ENCODE results near the gene SSR1. TPM values are rescaled to one million over a fixed set of nuclear protein-coding genes. Genes with fewer than 3 reads are reported as not detected.

Gene SSR1
- total RNA-seq, 2 donors from 2014 or later, result 118 to 136 TPM

DNA sequence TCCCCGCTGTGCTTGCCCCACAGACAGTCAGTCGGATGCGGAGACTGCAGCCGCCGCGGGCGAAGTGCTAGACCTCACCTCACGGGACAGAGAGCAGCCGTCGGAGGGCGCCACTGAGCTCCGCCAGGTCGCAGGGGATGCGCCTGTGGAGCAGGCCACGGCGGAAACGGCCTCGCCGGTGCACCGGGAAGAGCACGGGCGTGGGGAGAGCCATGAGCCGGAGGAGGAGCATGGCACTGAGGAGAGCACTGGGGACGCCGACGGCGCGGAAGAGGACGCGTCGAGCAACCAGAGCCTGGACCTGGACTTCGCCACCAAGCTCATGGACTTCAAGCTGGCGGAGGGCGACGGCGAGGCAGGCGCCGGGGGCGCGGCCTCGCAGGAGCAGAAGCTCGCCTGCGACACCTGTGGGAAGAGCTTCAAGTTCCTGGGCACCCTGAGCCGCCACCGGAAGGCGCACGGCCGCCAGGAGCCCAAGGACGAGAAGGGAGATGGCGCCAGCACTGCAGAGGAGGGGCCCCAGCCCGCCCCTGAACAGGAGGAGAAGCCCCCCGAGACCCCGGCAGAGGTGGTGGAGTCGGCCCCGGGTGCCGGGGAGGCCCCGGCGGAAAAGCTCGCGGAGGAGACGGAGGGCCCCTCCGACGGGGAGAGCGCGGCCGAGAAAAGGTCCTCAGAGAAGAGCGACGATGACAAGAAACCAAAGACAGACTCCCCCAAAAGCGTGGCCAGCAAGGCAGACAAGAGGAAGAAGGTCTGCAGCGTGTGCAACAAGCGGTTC, 66.4 kb downstream of the SSR1 start:
- ATAC-seq (no peak), DNase-seq (no peak)
- intact Hi-C loops (cut with DNase I, micrococcal nuclease), result no loop called here

DNA sequence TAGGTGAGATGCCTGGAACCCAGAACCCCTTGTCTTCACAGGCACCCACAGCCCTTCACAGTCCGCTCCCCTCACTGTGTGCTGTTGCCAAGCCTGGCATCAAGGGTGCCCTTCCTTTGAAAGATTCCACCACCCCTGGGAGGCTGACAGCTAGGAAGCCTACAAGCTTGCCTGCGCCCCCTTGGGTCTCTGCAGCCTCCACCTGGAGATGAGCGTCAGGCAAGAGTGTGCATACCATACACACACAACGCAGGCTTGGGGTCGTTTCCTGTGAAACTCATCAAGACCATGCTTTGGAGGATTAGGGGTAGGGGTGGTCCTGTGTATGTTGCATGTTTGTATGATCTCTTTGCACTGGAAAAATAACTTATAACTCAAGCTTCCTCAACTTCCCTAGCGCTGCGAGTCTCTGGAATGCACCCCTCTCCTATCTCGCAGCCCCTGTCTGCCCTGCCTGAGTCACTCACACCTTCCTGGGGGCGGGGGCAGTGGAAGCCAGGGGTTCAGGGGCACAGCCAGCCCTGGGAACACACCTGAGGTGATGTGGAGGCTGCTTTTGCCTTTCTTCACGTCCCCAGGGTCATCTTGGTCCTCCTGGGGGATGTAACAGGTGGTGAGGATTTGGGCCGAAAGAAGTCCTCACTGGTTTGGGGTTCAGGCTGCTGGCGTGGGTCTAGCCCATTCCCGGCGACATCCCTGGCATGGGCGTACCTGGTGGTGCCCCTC, 67.2 kb downstream of the SSR1 start:
- intact Hi-C loops (cut with DNase I, micrococcal nuclease), result no loop called here
- ATAC-seq (no peak), DNase-seq (no peak)

DNA sequence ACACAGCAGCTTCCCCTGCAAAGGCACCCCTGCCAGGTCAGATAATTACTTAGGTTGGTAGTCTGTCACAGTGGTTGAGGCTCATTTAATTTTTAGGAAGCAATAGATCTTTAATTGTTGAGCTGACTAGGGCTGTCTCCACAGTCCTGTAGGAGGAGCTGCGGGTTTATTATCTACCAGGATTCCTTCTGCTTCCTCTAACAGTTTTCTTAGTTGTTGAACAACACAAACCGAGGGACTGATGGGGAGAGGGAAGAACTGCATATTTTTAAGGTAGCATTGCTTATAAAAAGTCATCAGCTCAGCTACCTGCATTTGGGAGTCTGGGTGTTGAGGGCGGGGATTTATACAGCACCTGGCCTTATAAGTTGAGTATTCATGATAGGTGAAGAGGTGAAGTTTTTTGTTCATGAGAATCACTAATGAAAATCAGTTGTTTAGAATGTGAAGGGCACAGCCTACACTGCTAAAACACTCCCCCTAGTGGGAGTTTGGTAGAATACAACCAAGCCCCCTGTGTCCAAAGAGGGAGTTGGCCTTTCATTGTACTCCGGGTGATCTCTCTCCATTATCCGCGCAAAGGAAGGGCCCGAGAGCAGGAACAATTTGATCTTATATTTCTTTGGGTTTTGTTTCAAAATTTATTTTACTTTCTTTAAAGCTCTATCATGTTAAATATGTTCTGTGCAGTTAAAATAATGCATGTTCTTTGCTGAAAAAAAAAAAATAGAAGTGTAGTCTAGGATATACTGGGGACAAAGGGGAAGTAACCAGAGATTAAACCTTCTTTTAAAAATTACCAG, 69.6 kb downstream of the SSR1 start:
- no peak for DNase-seq
- intact Hi-C loops (cut with DNase I, micrococcal nuclease), result loop anchor here in 1 of 2 donors (5.0 kb wide), 1 partner anchor 521 kb away; no protein-coding TSS in a partner anchor
- peak; percentile 45 for ATAC-seq

DNA sequence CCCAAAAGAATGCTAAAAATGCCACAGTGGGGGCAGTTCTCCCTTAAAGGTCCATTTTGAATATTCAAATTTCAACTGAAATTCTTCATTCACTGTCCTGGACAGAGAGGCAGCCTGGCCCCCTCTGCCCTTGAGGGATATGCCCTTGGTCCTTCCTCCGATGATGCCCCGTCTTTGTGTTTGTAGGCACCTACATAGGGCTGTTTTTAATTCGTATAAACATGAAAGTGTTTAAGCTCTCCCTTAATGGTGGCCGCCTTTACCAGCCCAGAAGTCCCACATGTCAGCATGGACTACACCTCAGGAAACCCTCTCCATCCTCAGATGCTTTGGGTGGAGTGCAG, 70.2 kb downstream of the SSR1 start:
- no peak for DNase-seq
- peak; percentile 2 for ATAC-seq
- intact Hi-C loops (cut with DNase I, micrococcal nuclease), result loop anchor here in 1 of 2 donors (5.0 kb wide), 1 partner anchor 521 kb away; no protein-coding TSS in a partner anchor

DNA sequence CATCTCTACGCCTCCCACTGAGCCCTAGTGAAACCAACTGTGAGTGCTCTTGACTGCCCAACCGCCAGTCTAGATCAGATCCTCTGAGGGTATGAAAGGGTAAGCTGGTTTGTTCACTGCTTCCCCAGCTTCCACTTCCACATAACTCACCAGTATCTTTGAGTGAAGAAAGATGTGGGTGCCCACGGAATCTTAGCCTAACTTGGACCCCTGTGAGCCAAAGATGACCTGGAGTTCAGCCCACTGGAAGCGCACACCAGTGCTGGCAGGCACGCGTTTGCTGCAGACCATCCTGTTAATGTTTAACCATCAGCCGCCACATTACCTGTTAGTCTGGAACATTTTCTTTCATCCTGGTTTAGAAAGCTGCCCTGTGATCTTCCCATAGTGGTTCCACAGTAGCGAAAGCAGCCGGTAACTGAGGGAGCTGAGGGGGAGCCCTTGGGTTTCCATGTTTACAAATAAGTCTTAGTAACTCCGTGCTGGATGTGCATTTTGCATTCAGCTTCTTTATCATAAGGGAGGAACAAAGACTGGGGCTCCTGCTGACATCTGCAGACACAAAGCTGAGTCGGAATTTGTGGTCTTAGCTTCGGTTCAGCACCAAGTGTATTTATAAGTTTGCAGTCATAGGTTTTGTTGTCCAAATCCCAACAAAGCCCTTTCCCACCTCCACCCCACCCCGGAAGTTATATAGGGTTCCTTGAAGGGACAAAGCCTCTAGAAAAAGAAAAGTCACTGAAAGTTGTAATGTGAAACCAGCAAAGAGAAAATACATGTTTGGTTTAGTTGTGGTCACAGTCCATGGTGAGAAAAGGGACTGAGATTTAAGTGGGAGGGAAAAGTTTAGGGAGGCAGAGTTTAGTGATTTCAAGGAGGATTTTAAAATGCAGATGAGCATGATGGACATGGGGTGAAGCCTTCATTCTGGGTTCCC, 71.0 kb downstream of the SSR1 start:
- peak; percentile 74 for ATAC-seq

DNA sequence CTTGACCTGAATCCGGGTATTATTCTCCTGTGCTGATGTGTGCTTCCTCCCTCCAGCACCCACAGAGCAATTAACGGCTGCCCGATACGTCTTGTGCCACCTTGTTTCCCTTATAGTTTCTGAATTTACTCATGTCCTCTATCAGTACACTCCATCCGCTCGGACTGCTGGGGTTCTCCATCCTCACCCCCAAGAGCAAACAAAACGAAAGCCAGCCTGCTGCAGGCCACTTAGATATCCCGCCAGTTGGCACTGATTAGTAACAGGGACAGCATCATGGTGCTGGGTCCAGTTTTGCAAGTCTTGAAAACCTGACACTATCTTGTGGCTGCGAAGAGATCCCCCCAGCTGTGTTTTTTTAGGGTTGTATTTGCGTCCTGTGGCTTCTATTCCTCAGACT, 71.8 kb downstream of the SSR1 start:
- DNase-seq (no peak), ATAC-seq (no peak)
- intact Hi-C loops (cut with DNase I, micrococcal nuclease), result loop anchor here in 1 of 2 donors (5.0 kb wide), 1 partner anchor 519 kb away; no protein-coding TSS in a partner anchor

More for the DNA sequence above, 71.0 kb downstream of the SSR1 start:
- intact Hi-C loops (cut with DNase I, micrococcal nuclease), result loop anchor here in 1 of 2 donors (5.0 kb wide), 1 partner anchor 520 kb away; no protein-coding TSS in a partner anchor
- peak; percentile 55 to 60 for DNase-seq

DNA sequence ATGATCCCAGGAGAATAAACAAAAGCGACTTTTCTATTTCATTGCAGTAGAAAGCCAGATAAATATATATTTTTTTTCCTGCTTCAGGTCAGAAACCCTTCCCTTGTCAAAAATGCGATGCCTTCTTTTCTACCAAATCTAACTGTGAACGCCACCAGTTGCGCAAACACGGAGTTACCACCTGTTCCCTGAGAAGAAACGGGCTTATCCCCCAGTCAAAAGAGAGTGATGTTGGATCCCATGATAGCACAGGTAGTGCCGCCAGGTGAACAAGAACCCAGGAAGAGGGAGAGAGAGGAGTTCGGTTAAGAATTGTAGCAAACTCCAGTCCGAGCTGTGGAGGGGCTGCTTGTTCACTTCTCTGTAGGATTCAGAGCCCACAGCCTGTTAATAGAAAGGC, 72.6 kb downstream of the SSR1 start:
- intact Hi-C loops (cut with DNase I, micrococcal nuclease), result loop anchor here in 1 of 2 donors (5.0 kb wide), 1 partner anchor 518 kb away; no protein-coding TSS in a partner anchor

DNA sequence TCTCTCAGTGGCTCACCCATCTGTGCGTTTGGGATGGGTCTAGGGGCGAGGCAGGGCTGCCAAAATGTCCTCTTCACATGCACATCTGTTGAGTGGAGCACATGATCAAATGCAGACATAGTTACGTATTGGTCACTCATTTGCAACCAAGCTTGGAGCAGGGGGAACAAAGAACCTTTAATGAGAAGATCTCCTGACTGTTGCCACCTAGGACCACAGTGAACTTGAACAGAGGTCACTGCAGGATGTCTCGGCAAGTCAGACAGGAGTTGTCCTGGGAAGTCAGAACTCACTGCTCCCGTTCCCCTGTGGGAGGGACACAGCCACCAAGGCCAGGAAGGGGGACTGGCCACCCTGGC, 73.4 kb downstream of the SSR1 start:
- no peak for ATAC-seq
- no peak for DNase-seq
- intact Hi-C loops (cut with DNase I, micrococcal nuclease), result loop anchor here in 1 of 2 donors (5.0 kb wide), 1 partner anchor 562 kb away; no protein-coding TSS in a partner anchor

More for the DNA sequence above, 72.6 kb downstream of the SSR1 start:
- DNase-seq (no peak), ATAC-seq (no peak)

DNA sequence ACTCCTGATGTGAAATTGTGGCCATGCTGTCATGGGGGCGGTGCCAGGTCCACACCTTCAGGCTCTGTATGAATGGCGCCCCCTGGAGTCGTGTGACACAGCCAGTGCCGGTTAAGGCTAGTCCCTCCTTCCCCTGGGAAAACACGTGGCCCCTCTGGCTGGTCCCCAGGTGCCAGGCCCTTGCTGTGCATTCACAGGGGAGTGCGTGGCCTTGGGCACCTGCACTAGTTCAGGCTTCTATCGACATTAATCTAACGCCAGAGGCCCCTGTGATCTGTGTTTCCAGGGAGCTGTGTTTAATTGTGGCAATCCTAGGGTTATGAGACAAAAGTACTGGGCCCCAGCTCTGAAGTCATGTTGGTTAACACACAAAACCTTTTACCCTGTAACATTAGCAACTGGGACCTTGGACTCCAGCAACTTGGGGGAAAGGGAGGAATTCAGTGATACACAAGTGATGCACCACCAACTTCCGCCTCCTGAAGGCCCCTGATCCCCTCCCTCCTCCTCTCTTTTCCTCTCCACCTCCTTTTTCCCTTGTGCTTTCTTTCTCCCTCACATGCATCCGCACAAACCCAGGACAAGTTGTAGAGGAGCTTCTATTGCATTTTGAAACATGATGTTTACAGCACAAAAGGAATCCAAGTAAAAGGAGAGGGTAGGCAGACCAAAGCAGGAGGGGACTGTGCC, 74.0 kb downstream of the SSR1 start:
- ATAC-seq, result peak; percentile 65
- intact Hi-C loops (cut with DNase I, micrococcal nuclease), result loop anchor here in 1 of 2 donors (5.0 kb wide), 1 partner anchor 562 kb away; no protein-coding TSS in a partner anchor

DNA sequence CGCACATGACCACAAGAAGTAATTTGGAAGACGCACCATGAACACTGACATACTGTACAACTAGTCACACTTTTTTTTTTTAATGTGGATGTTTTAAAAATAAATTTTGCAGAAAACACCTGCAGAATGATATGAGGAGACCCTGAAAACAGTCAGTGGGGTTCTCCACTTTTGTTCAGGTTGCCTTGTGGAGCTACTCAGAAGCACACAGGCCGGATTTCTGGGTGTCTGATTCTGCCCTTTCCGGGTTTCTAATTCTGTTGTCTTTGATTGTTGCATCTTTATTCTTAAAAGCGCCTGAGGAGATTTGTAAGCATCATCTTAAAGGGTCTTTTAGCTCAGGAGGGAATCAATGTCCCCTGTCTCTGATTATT, 74.5 kb downstream of the SSR1 start:
- intact Hi-C loops (cut with DNase I, micrococcal nuclease), result loop anchor here in 1 of 2 donors (5.0 kb wide), 1 partner anchor 561 kb away; no protein-coding TSS in a partner anchor
- no peak for ATAC-seq

More for the DNA sequence above, 74.0 kb downstream of the SSR1 start:
- DNase-seq, result peak; percentile 93 to 97

DNA sequence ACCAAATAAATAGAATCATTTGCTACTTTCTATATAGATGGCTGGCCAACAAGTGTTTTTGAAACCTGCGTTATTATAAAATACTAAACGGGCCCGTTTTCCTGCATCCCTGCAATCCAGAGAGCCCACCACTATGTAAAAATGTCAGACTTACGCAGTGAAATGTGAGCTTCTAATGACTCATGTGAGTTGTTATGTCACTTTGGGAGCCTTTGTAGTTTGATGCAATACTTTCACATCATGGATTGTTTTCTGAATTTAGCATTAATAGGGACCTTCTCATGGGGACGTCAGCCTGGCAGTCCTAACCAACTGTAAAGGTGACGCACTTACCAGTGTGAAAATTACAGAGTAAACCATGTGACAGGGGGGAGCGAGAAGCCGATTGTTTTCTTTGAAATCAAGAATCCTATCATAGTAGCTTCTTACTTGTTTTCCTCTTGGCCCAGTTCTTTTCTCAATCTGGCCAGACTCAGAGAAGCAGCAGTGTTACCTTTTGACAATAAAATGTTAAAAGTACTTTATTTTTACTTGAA, 75.3 kb downstream of the SSR1 start:
- DNase-seq (no peak), ATAC-seq (no peak)
- intact Hi-C loops (cut with DNase I, micrococcal nuclease), result loop anchor here in 1 of 2 donors (5.0 kb wide), 1 partner anchor 560 kb away; no protein-coding TSS in a partner anchor

More for the DNA sequence above, 74.5 kb downstream of the SSR1 start:
- no peak for DNase-seq

DNA sequence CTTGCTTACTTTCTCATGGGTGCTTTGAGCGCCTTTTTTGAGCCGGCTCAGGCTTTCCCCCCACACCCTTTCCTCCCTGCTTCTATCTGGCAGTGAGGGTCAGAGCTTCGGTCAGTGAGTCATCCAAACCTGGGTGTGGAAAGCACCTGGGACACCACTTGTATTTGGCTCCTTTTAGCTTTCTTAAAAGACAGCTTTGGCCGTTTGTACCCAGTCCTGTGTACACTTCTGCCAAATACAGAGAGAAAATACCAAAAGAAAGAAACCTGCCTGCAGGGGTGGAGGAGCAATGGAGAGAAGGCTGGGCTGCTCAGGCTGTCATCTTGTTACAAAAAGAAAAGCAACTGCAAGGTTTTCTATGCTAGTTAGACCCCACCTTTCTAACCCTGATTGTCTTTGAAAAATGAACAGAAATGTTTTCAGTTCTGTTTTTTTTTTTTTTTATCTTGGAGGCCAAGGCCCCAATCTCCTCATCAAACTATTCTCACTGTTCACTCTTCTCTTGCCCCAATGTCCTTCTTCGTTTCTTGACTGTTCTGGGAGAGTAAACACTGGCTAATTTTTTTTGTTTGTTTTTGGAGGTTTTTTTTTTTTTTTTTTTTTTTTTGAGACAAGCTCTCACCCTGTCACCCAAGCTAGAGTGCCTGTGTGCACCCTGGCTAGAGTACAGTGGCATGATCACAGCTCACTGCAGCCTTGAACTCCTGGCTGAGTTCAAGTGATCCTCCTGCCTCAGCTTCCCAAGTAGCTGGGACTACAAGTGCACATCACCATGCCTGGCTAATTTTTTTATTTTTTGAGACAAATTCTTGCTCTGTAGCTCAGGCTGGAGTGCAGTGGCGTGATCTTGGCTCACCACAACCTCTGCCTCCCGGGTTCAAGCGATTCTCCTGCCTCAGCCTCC, 76.4 kb downstream of the SSR1 start:
- peak in 1 of 2 donors; percentile 49 for DNase-seq

DNA sequence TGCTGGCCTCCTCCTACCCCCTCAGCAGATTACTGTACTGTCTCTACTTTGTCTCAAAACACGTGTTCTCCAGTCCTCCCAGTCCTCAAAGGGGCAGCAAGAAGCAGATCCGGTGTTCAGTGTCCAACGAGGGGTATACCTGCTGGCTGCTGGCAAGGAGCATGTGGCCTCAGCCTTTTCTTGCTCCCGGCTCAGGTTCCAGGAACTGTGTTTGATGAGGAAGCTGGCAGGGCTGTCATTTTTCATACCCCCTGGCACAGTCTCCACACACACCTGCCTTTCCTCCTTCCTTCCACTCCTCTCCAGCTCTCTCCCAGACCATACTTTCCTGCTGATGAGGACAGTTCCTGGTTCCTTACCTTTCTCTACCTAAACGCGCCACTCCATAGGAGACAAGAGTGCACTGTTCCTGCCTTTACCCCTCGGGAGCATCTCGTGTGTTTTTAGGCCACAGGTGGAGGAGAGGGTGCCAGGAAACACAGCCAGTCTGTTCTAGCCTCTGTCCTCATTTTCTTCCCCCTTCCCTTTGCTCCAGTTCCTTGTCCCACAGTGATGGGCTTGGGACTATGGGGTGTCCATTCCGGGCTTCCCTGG, 77.2 kb downstream of the SSR1 start:
- ATAC-seq (peak; percentile 71), DNase-seq (peak in 1 of 2 donors; percentile 65)
- intact Hi-C loops (cut with DNase I, micrococcal nuclease), result loop anchor here in 1 of 2 donors (5.0 kb wide), 1 partner anchor 559 kb away; no protein-coding TSS in a partner anchor

More for the DNA sequence above, 76.4 kb downstream of the SSR1 start:
- intact Hi-C loops (cut with DNase I, micrococcal nuclease), result loop anchor here in 1 of 2 donors (5.0 kb wide), 1 partner anchor 559 kb away; no protein-coding TSS in a partner anchor
- peak; percentile 44 for ATAC-seq

DNA sequence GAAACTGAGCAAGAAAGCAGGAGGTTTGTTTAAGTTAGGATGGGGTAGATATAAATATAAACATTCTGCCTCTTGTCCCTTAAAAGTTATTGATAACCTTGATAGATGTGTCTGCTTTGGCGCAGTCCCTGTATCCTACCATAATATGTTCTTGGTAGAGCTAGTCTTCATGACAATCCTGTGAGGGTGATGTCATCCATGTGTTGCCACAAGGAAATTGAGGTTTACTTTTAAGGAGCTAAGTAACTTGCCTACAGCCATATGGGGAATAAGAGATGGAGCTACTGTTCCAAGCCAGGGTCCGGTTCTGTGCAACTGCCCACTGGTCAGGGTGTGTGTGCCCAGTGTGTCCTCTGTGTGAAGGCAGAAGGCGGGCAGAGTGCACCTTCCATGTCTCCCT, 78.5 kb downstream of the SSR1 start:
- intact Hi-C loops (cut with DNase I, micrococcal nuclease), result no loop called here
- ATAC-seq, result no peak
- DNase-seq, result no peak

DNA sequence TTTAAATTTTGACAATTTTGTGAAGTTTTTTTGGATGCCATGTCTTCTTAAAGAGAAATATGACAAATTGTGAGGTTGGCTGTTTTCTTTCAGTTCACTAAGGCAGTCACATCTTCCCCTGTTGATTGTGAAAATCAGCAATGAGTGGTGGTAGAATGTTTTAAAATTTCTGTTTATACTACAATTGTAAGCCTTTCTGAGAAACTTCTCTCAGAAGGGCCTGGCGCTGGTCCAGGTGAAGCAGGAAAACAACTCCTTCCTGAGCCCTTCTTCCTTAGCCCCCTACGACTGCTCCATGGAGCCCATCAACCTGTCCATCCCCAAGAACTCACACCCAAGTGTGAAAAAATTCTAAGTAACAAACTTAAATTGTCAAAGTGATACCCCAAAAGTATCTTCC, 80.6 kb downstream of the SSR1 start:
- intact Hi-C loops (cut with DNase I, micrococcal nuclease), result no loop called here
- DNase-seq (no peak), ATAC-seq (no peak)

Data from left colon (tissue), 2 donors.